ENCODE results near the gene FEZ2. TPM values are rescaled to one million over a fixed set of nuclear protein-coding genes. Genes with fewer than 3 reads are reported as not detected.

Gene FEZ2
- total and polyA plus RNA-seq, 2 of the 13 experiments (the other 11 are each of a cell fraction or from before 2014, with no cell fraction given), result 42.5 to 59.1 TPM

DNA sequence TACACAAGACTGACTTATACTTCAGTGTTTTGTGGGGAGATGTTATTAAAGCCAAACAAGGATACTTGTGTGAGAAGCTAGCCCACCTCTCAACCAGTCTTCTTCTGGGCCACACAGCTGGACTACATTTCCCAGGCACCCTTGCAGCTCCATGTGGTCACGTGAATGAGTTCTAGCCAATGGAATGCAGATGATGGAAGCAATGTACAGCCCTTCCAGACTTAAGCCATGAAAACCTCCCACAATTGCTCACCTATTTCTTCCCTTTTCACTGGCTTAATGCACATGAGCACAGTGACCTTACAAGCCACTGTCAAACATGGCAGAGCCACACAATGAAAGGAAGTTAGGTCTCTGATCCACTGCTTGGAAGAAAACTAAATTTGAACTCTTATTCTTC is 20.4 kb upstream of the FEZ2 start (continued):
- TF ChIP-seq, protein P1, sequence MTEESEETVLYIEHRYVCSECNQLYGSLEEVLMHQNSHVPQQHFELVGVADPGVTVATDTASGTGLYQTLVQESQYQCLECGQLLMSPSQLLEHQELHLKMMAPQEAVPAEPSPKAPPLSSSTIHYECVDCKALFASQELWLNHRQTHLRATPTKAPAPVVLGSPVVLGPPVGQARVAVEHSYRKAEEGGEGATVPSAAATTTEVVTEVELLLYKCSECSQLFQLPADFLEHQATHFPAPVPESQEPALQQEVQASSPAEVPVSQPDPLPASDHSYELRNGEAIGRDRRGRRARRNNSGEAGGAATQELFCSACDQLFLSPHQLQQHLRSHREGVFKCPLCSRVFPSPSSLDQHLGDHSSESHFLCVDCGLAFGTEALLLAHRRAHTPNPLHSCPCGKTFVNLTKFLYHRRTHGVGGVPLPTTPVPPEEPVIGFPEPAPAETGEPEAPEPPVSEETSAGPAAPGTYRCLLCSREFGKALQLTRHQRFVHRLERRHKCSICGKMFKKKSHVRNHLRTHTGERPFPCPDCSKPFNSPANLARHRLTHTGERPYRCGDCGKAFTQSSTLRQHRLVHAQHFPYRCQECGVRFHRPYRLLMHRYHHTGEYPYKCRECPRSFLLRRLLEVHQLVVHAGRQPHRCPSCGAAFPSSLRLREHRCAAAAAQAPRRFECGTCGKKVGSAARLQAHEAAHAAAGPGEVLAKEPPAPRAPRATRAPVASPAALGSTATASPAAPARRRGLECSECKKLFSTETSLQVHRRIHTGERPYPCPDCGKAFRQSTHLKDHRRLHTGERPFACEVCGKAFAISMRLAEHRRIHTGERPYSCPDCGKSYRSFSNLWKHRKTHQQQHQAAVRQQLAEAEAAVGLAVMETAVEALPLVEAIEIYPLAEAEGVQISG (CRISPR knock-in tag; IDR thresholded peaks at IDR 0.05), result peak; percentile 42; the same call in 1 of the 2 replicates
- TF ChIP-seq NPAS2 (CRISPR knock-in tag; IDR thresholded peaks at IDR 0.05; ENCODE audit: borderline replicate concordance) (no peak), ZMYM4 (CRISPR knock-in tag; IDR thresholded peaks at IDR 0.05) (peak; percentile 53; the same call in 1 of the 2 replicates), ZKSCAN5 (CRISPR knock-in tag; IDR thresholded peaks at IDR 0.05) (no peak), ZNF7 (CRISPR knock-in tag; IDR thresholded peaks at IDR 0.05) (no peak), RXRA (CRISPR knock-in tag; IDR thresholded peaks at IDR 0.05) (no peak), NR2F6 (IDR thresholded peaks at IDR 0.05) (no peak), NR2F6 (CRISPR knock-in tag; IDR thresholded peaks at IDR 0.05) (no peak), EED (CRISPR knock-in tag; IDR thresholded peaks at IDR 0.05) (no peak), ZNF431 (CRISPR knock-in tag; IDR thresholded peaks at IDR 0.05; ENCODE audit: borderline replicate concordance, low read depth) (no peak), ZNF30 (CRISPR knock-in tag; IDR thresholded peaks at IDR 0.05) (no peak), NFYC (CRISPR knock-in tag; IDR thresholded peaks at IDR 0.05) (peak; percentile 88), ZNF101 (CRISPR knock-in tag; IDR thresholded peaks at IDR 0.05; ENCODE audit: borderline replicate concordance, low read depth) (no peak), ZNF207 (IDR thresholded peaks at IDR 0.05; ENCODE audit: borderline replicate concordance) (no peak), ZNF644 (CRISPR knock-in tag; IDR thresholded peaks at IDR 0.05; ENCODE audit: low read depth) (0 out of 2 replicates have a peak, but pooled peaks have one; percentile 8), ZFX (CRISPR knock-in tag; IDR thresholded peaks at IDR 0.05; ENCODE audit: low read depth) (no peak), MAF1 (CRISPR knock-in tag; IDR thresholded peaks at IDR 0.05; ENCODE audit: borderline replicate concordance) (no peak), SIN3B (IDR thresholded peaks at IDR 0.05; ENCODE audit: low read length) (no peak), BRCA1 (CRISPR knock-in tag; IDR thresholded peaks at IDR 0.05) (no peak)
- TF ChIP-seq, protein P2, sequence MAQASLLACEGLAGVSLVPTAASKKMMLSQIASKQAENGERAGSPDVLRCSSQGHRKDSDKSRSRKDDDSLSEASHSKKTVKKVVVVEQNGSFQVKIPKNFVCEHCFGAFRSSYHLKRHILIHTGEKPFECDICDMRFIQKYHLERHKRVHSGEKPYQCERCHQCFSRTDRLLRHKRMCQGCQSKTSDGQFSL (CRISPR knock-in tag; IDR thresholded peaks at IDR 0.05), result no peak
- TF ChIP-seq, protein P3, sequence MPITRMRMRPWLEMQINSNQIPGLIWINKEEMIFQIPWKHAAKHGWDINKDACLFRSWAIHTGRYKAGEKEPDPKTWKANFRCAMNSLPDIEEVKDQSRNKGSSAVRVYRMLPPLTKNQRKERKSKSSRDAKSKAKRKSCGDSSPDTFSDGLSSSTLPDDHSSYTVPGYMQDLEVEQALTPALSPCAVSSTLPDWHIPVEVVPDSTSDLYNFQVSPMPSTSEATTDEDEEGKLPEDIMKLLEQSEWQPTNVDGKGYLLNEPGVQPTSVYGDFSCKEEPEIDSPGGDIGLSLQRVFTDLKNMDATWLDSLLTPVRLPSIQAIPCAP (CRISPR knock-in tag; IDR thresholded peaks at IDR 0.05; ENCODE audit: low read depth), result no peak
- TF ChIP-seq, protein P4, sequence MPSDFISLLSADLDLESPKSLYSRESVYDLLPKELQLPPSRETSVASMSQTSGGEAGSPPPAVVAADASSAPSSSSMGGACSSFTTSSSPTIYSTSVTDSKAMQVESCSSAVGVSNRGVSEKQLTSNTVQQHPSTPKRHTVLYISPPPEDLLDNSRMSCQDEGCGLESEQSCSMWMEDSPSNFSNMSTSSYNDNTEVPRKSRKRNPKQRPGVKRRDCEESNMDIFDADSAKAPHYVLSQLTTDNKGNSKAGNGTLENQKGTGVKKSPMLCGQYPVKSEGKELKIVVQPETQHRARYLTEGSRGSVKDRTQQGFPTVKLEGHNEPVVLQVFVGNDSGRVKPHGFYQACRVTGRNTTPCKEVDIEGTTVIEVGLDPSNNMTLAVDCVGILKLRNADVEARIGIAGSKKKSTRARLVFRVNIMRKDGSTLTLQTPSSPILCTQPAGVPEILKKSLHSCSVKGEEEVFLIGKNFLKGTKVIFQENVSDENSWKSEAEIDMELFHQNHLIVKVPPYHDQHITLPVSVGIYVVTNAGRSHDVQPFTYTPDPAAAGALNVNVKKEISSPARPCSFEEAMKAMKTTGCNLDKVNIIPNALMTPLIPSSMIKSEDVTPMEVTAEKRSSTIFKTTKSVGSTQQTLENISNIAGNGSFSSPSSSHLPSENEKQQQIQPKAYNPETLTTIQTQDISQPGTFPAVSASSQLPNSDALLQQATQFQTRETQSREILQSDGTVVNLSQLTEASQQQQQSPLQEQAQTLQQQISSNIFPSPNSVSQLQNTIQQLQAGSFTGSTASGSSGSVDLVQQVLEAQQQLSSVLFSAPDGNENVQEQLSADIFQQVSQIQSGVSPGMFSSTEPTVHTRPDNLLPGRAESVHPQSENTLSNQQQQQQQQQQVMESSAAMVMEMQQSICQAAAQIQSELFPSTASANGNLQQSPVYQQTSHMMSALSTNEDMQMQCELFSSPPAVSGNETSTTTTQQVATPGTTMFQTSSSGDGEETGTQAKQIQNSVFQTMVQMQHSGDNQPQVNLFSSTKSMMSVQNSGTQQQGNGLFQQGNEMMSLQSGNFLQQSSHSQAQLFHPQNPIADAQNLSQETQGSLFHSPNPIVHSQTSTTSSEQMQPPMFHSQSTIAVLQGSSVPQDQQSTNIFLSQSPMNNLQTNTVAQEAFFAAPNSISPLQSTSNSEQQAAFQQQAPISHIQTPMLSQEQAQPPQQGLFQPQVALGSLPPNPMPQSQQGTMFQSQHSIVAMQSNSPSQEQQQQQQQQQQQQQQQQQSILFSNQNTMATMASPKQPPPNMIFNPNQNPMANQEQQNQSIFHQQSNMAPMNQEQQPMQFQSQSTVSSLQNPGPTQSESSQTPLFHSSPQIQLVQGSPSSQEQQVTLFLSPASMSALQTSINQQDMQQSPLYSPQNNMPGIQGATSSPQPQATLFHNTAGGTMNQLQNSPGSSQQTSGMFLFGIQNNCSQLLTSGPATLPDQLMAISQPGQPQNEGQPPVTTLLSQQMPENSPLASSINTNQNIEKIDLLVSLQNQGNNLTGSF (CRISPR knock-in tag; IDR thresholded peaks at IDR 0.05), result no peak
- TF ChIP-seq, protein P5, sequence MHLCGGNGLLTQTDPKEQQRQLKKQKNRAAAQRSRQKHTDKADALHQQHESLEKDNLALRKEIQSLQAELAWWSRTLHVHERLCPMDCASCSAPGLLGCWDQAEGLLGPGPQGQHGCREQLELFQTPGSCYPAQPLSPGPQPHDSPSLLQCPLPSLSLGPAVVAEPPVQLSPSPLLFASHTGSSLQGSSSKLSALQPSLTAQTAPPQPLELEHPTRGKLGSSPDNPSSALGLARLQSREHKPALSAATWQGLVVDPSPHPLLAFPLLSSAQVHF (CRISPR knock-in tag; IDR thresholded peaks at IDR 0.05), result no peak
